ENCODE data around the gene TOP2A. TPM values are rescaled to one million over a fixed set of nuclear protein-coding genes. Genes with fewer than 3 reads are reported as not detected.

Gene TOP2A
- total RNA-seq, 4 donors from 2014 or later: 11.8 to 32.2 (median 16.5) TPM

- Histone ChIP-seq H3K4me1 (peaks cover 0 to 14% (median 5%) of the 10 kb centered on the region in 4 donors), H3K4me3 (no peak overlapping the region), H3K9me3 (no peaks in the 10 kb centered on the region), H3K27me3 (no peaks in the 10 kb centered on the region), H3K27ac (no peak overlapping the region), H3K36me3 (no peaks in the 10 kb centered on the region)
- no peak for DNase-seq
- TF ChIP-seq, protein P1, sequence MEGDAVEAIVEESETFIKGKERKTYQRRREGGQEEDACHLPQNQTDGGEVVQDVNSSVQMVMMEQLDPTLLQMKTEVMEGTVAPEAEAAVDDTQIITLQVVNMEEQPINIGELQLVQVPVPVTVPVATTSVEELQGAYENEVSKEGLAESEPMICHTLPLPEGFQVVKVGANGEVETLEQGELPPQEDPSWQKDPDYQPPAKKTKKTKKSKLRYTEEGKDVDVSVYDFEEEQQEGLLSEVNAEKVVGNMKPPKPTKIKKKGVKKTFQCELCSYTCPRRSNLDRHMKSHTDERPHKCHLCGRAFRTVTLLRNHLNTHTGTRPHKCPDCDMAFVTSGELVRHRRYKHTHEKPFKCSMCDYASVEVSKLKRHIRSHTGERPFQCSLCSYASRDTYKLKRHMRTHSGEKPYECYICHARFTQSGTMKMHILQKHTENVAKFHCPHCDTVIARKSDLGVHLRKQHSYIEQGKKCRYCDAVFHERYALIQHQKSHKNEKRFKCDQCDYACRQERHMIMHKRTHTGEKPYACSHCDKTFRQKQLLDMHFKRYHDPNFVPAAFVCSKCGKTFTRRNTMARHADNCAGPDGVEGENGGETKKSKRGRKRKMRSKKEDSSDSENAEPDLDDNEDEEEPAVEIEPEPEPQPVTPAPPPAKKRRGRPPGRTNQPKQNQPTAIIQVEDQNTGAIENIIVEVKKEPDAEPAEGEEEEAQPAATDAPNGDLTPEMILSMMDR (IDR thresholded peaks at IDR 0.05): no peak
- TF ChIP-seq POLR2A (IDR thresholded peaks at IDR 0.05): no peak
These were observed 22.5 kb upstream of the TOP2A start for GRCh38 chr17:40440166-40440565.

DNA sequence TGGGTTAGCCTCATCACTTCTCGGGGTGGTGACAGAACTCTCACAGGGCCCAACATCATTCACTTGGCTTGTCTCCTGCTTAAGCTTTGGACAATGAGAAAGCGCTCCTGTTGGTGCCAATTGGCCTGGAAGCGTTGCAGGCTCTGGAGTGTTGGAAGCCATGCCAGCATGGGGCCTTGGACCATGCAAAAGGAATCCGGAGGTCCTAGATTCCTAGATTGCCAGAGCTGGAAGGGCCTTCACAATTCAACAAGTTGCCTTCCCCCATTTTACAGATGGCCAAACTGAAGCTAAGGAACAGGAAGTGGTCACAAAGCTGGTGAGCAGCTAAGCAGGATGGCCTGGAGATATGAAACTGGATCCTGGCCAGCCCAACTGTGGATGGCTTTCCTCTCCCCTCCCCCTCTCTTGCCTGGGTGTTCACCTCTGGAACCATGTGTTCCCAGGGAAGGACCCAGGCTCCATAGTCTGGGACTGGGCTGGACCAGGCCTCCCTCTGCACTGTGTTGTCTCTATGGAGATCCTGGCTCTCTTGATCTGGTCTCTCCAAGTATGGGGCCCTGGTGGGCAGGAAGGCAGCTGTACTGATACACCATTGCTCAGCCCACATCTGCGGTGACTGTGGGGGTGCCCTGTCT, 19.5 kb upstream of the TOP2A start:
- H3K4me1 ChIP-seq: peaks cover 0 to 6% (median 0%) of the 10 kb centered on the region in 4 donors
- no peaks in the 10 kb centered on the region for H3K27me3 ChIP-seq
- no peak overlapping the region for H3K27ac ChIP-seq
- no peak for TF ChIP-seq POLR2A (IDR thresholded peaks at IDR 0.05)
- TF ChIP-seq, protein P1 (IDR thresholded peaks at IDR 0.05): no peak
- no peaks in the 10 kb centered on the region for H3K9me3 ChIP-seq
- H3K4me3 ChIP-seq: no peak overlapping the region
- DNase-seq: peak in 1 of 3 donors; percentile 29
- no peaks in the 10 kb centered on the region for H3K36me3 ChIP-seq

DNA sequence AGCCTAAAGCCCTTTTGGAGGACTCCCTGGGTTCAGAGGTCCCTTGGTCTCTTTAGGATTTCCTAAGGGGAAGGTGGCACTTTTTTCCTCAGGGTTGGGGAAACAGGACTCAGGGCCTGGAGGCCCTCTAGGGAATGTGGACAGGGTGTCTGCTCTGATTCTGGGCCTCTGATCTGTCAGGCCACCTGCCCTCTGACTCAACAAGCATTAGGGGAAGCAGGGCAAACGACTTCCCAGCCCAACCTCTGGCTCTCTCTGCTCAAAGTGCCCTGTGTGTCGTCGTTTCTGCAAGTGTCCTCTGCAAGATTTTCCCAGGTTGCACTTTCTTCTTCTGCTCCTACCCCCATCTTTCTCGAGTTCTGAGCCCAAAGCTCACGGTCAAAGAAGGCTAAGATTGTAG, 18.9 kb upstream of the TOP2A start:
- Histone ChIP-seq H3K36me3 (no peaks in the 10 kb centered on the region), H3K4me3 (no peak overlapping the region), H3K4me1 (peaks cover 0 to 6% (median 0%) of the 10 kb centered on the region in 4 donors), H3K9me3 (no peaks in the 10 kb centered on the region), H3K27ac (no peak overlapping the region), H3K27me3 (no peaks in the 10 kb centered on the region)
- peak in 1 of 3 donors; percentile 19 for DNase-seq
- TF ChIP-seq POLR2A (IDR thresholded peaks at IDR 0.05): no peak
- TF ChIP-seq, protein P1 (IDR thresholded peaks at IDR 0.05): no peak

GRCh38 chr17:40433551-40434415, 16.1 kb upstream of the TOP2A start:
- Histone ChIP-seq H3K4me3 (no peak overlapping the region), H3K9me3 (no peaks in the 10 kb centered on the region), H3K27me3 (no peaks in the 10 kb centered on the region), H3K27ac (peak overlapping the region in 1 of 4 donors; percentile 64), H3K36me3 (no peaks in the 10 kb centered on the region), H3K4me1 (no peaks in the 10 kb centered on the region)
- peak in 2 of 3 donors; percentile 32 to 47 for DNase-seq
- no peak for TF ChIP-seq POLR2A (IDR thresholded peaks at IDR 0.05)
- TF ChIP-seq, protein P1 (IDR thresholded peaks at IDR 0.05): peak in 5 of 6 experiments; percentile 14 to 41 (median 30)

DNA sequence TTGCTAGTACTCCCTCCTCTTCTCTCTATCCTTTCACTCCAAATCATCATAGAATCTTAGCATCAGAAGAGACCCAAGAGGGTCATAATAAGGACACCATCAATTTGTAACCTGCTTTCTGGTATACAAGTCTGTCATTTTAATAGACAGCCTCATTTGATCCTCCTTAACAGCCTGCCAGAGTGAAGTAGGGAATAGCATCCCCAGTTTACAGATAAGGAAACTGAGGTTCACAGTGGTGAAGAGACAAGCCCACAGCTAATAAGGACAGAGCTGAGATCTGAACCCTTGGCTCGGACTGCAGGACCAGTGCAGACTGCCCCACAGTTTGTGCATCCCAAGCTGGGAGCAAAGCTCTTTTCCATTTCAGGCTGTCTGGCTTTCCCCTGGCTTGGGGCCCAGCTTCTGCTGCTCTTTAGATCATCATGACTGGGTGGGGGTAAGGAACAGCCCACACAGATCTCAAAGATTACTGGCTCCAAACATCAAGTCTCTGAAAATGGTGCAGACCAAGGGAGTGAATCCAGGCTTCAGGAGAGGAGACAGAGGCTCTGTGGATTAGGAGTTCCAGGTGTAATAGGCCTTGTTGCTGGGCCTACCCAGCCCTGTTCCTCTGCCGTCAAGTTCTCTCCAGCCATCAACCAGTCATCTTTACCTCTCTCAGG, 15.3 kb upstream of the TOP2A start:
- H3K4me3 ChIP-seq: no peak overlapping the region
- H3K36me3 ChIP-seq: no peaks in the 10 kb centered on the region
- no peaks in the 10 kb centered on the region for H3K9me3 ChIP-seq
- H3K27me3 ChIP-seq: no peaks in the 10 kb centered on the region
- TF ChIP-seq POLR2A (IDR thresholded peaks at IDR 0.05): no peak
- TF ChIP-seq, protein P1 (IDR thresholded peaks at IDR 0.05): no peak
- H3K4me1 ChIP-seq: no peaks in the 10 kb centered on the region
- DNase-seq: peak in 2 of 3 donors; percentile 29 to 48
- peak overlapping the region in 1 of 4 donors; percentile 64 for H3K27ac ChIP-seq
